OCI-LY3 (cell line): Measurements from ENCODE around the gene INSRR.

Source experiments
- H2AFZ ChIP-seq: fragments of 200-600, 300-600 bp; shearing (Covaris generic); 2 replicates; pipeline ENCODE4 v1.6.0; 2014; ENCODE audit warnings: antibody characterized with exemption, low read depth, low read length
- H3K27ac ChIP-seq: fragments of 200-600, 300-600 bp; sonication (generic); 2 replicates; pipeline ENCODE4 v1.5.1; 2014; ENCODE audit warnings: mild to moderate bottlenecking, low read length, moderate library complexity, mixed read lengths
- H3K27me3 ChIP-seq: fragments of 200-600, 300-600 bp; sonication (generic); 2 replicates; pipeline ENCODE4 v1.6.1; 2014; ENCODE audit warnings: low read depth, low read length, mixed read lengths
- H3K36me3 ChIP-seq: fragments of 200-600, 300-600 bp; sonication (generic); replicated peaks from 2 replicates; pipeline ENCODE3; 2014; ENCODE audit warnings: low read depth, low read length, mixed read lengths
- H3K4me1 ChIP-seq: fragments of 300-600, 200-600 bp; sonication (generic); 2 replicates; pipeline ENCODE4 v1.6.1; 2014; ENCODE audit warnings: low read length, mixed read lengths
- H3K4me2 ChIP-seq: fragments of 200-600, 300-600 bp; sonication (generic); 2 replicates; pipeline ENCODE4 v1.6.1; 2014; ENCODE audit warnings: low read length, mixed read lengths
- H3K4me3 ChIP-seq: fragments of 300-600, 200-600 bp; sonication (generic); 2 replicates; pipeline ENCODE4 v1.5.1; 2014; ENCODE audit warnings: antibody characterized with exemption, mild to moderate bottlenecking, low read length, moderate library complexity
- H3K79me2 ChIP-seq: fragments of 300-600, 200-600 bp; shearing (Covaris generic); 2 replicates; pipeline ENCODE4 v1.6.1; 2014; ENCODE audit warnings: mild to moderate bottlenecking, low read length, mixed read lengths
- H3K9ac ChIP-seq: fragments of 300-600, 200-600 bp; shearing (Covaris generic); 2 replicates; pipeline ENCODE4 v1.6.0; 2014; ENCODE audit warnings: mild to moderate bottlenecking, low read length, moderate library complexity
- H3K9me3 ChIP-seq: fragments of 200-600, 300-600 bp; shearing (Covaris generic); 2 replicates; pipeline ENCODE4 v1.6.1; 2014; ENCODE audit warnings: low read length, mixed read lengths; ENCODE audit not compliant: insufficient read depth
- H4K20me1 ChIP-seq: fragments of 200-600, 300-600 bp; sonication (generic); 2 replicates; pipeline ENCODE4 v1.6.1; 2016; ENCODE audit warnings: low read length, mixed read lengths; ENCODE audit not compliant: insufficient read depth
- CTCF ChIP-seq: fragments of 200-600, 300-600 bp; sonication (generic); IDR thresholded peaks from 2 replicates; pipeline ENCODE4 v1.5.1; 2014; ENCODE audit warnings: antibody characterized with exemption, low read length, low read depth
- EZH2phosphoT487 ChIP-seq: fragments of 200-600 bp; shearing (Covaris generic); IDR thresholded peaks from 2 replicates; pipeline ENCODE4 v1.6.1; 2018; ENCODE audit warnings: antibody characterized with exemption, mixed run types, low read depth

INSRR gene

GRCh38 chr1:156885880-156886355 is 27.0 kb upstream of the INSRR start:
- Histone ChIP-seq H3K4me3 (no peak overlapping the region), H2AFZ (no peak overlapping the region), H3K27ac (no peak overlapping the region), H3K36me3 (no peaks in the 10 kb centered on the region), H3K4me2 (no peak overlapping the region), H3K9me3 (no peaks in the 10 kb centered on the region), H3K27me3 (peaks cover 32% of the 10 kb centered on the region), H3K9ac (no peak overlapping the region), H4K20me1 (no peaks in the 10 kb centered on the region), H3K79me2 (no peaks in the 10 kb centered on the region), H3K4me1 (peaks cover 4% of the 10 kb centered on the region; the same call in 1 of the 2 replicates)
- TF ChIP-seq CTCF (no peak), EZH2phosphoT487 (no peak)

GRCh38 chr1:156885314-156885713 is 26.4 kb upstream of the INSRR start:
- Histone ChIP-seq H3K9me3 (no peaks in the 10 kb centered on the region), H3K79me2 (no peaks in the 10 kb centered on the region), H3K36me3 (no peaks in the 10 kb centered on the region), H3K9ac (no peak overlapping the region), H3K27ac (no peak overlapping the region), H3K4me1 (peaks cover 4% of the 10 kb centered on the region; the same call in 1 of the 2 replicates), H4K20me1 (no peaks in the 10 kb centered on the region), H3K4me3 (no peak overlapping the region), H2AFZ (no peak overlapping the region), H3K27me3 (peaks cover 29% of the 10 kb centered on the region), H3K4me2 (no peak overlapping the region)
- no peak for TF ChIP-seq EZH2phosphoT487
- TF ChIP-seq CTCF, result no peak

DNA sequence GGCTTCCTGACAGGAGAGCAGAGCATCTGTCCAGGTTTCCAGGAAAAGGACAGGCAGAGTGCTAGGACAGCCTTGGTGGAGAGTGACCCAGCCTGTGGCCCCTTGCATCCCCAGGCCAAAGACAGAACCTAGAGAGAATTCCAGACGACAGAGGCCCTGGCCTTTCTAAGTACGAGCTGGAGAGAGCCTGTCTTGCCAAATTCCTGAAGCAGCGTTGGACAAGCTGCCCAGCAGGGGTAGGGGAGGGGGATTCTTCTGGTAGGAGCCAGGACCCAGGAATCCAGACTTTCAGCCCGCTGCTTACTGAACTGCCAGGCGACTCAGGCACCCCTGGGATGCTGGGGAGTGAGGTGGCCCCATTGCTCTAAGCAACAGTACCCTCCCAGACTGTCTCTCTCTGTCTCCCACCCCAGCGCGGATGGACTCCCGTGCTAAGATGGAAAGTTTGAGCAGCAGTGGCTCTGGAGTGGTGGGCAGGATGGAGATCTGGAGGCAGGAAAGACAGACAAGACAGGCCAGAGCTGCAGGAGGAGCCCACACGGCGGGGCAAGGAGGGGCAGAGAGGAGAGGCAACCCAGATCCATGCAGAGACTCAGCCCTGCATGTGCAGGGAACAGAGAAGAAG is 25.8 kb upstream of the INSRR start:
- no peak for TF ChIP-seq EZH2phosphoT487
- TF ChIP-seq CTCF, result no peak
- H3K4me2 ChIP-seq, result no peak overlapping the region
- no peak overlapping the region for H3K9ac ChIP-seq
- H4K20me1 ChIP-seq, result no peaks in the 10 kb centered on the region
- no peaks in the 10 kb centered on the region for H3K79me2 ChIP-seq
- H3K9me3 ChIP-seq, result no peaks in the 10 kb centered on the region
- H3K36me3 ChIP-seq, result no peaks in the 10 kb centered on the region
- H3K4me1 ChIP-seq, result peaks cover under 1% of the 10 kb centered on the region; the same call in 1 of the 2 replicates
- peaks cover 29% of the 10 kb centered on the region for H3K27me3 ChIP-seq
- no peak overlapping the region for H2AFZ ChIP-seq
- no peak overlapping the region for H3K27ac ChIP-seq
- H3K4me3 ChIP-seq, result no peak overlapping the region

- H3K36me3 ChIP-seq, result no peaks in the 10 kb centered on the region
- H3K79me2 ChIP-seq, result no peaks in the 10 kb centered on the region
- H3K4me1 ChIP-seq, result no peaks in the 10 kb centered on the region
- H3K9ac ChIP-seq, result no peak overlapping the region
- no peaks in the 10 kb centered on the region for H4K20me1 ChIP-seq
- no peak overlapping the region for H3K4me2 ChIP-seq
- no peak overlapping the region for H2AFZ ChIP-seq
- TF ChIP-seq EZH2phosphoT487, result no peak
- no peaks in the 10 kb centered on the region for H3K9me3 ChIP-seq
- H3K27me3 ChIP-seq, result peaks cover 29% of the 10 kb centered on the region
- H3K4me3 ChIP-seq, result no peak overlapping the region
- no peak overlapping the region for H3K27ac ChIP-seq
Measured at GRCh38 chr1:156883919-156884318, 25.0 kb upstream of the INSRR start.
